Activated naive CD8-positive, alpha-beta T cell treated with anti-CD3 and anti-CD28 coated beads, Interleukin-2, amount 10 ng/mL, durations not matched to agents 7 days and 5 days (primary cell): ENCODE results near the gene ATP5F1C. TPM values are rescaled to one million over a fixed set of nuclear protein-coding genes. Genes with fewer than 3 reads are reported as not detected.

Experiments used
- ATAC-seq: fragments of 150-1000 bp; cut with Tn5 transposase; one replicate; pipeline ENCODE4 v1.10.0; 2021; ENCODE audit warnings: low read depth, moderate library complexity
- POLR2A ChIA-PET: fragments of 350-600 bp; sonication (Branson Sonifier 250); formaldehyde crosslinking; loops from one replicate; lab custom pipeline; 2021; ENCODE audit warnings: antibody characterized with exemption; lab: Charles Lee
- DNase-seq: peaks from one replicate; pipeline ENCODE4 v3.0.0; 2021
- H3K27ac Mint-ChIP-seq: one replicate; pipeline ENCODE4 v1.8.0; 2022; ENCODE audit warnings: mild to moderate bottlenecking, mixed read lengths
- H3K27me3 Mint-ChIP-seq: one replicate; pipeline ENCODE4 v1.8.0; 2022; ENCODE audit warnings: mild to moderate bottlenecking, moderate library complexity, mixed read lengths
- H3K36me3 Mint-ChIP-seq: one replicate; pipeline ENCODE4 v1.8.0; 2021; ENCODE audit warnings: mild to moderate bottlenecking, mixed read lengths
- H3K4me1 Mint-ChIP-seq: one replicate; pipeline ENCODE4 v1.8.0; 2021; ENCODE audit warnings: mixed read lengths
- H3K4me3 Mint-ChIP-seq: one replicate; pipeline ENCODE4 v1.8.0; 2022; ENCODE audit warnings: mild to moderate bottlenecking, moderate library complexity, mixed read lengths
- H3K9me3 Mint-ChIP-seq: one replicate; pipeline ENCODE4 v1.8.0; 2021; ENCODE audit warnings: mixed read lengths
- total RNA-seq, 2 experiments: library from RNA; stranded (reverse); gene quantifications; one replicate each; pipeline ENCODE4 v1.2.3, GENCODE V29; 2021

The ATP5F1C gene
- total RNA-seq, 2 experiments from 2014 or later = 268 to 273 TPM

- H3K4me1 Mint-ChIP-seq = peaks cover 3% of the 10 kb centered on the region
- peaks cover 26% of the 10 kb centered on the region for H3K36me3 Mint-ChIP-seq
Observed at GRCh38 chr10:7829289-7829834, 41.4 kb downstream of the ATP5F1C start.

GRCh38 chr10:7832060-7832459, 44.1 kb downstream of the ATP5F1C start:
- H3K36me3 Mint-ChIP-seq = peaks cover 29% of the 10 kb centered on the region
- H3K4me3 Mint-ChIP-seq = no peak overlapping the region
- POLR2A ChIA-PET = no interaction called here
- H3K27ac Mint-ChIP-seq = no peak overlapping the region
- no peak for DNase-seq
- H3K27me3 Mint-ChIP-seq = no peaks in the 10 kb centered on the region
- no peaks in the 10 kb centered on the region for H3K9me3 Mint-ChIP-seq
- peaks cover 4% of the 10 kb centered on the region for H3K4me1 Mint-ChIP-seq
- ATAC-seq = no peak

More at GRCh38 chr10:7829289-7829834, 41.4 kb downstream of the ATP5F1C start:
- Mint-ChIP-seq H3K27me3 (no peaks in the 10 kb centered on the region), H3K4me3 (no peak overlapping the region), H3K27ac (no peak overlapping the region), H3K9me3 (no peaks in the 10 kb centered on the region)
- POLR2A ChIA-PET = no interaction called here
- ATAC-seq (no peak), DNase-seq (no peak)

DNA sequence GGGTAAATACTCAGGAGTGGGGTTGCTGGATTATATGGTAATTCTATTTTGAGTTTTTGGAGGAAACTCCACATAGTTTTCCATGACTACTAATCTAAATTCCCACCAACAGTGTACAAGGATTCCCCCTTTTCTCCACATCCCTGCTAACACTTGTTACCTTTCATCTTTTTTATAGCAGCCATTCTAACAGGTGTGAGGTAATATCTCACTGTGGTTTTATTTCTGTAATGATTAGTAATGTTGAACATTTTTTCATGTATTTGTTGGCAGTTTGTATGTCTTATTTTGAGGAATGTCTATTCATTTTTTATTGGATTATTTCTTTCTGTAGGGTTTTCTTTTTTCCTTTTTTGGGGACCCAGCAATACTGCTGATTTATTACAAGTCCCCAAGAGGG, 45.2 kb downstream of the ATP5F1C start:
- H3K27ac Mint-ChIP-seq = no peak overlapping the region
- POLR2A ChIA-PET = no interaction called here

GRCh38 chr10:7834262-7834661, 46.3 kb downstream of the ATP5F1C start:
- no peak for DNase-seq
- no peak for ATAC-seq
- Mint-ChIP-seq H3K36me3 (peaks cover 34% of the 10 kb centered on the region), H3K27ac (no peak overlapping the region), H3K4me1 (peaks cover 2% of the 10 kb centered on the region), H3K27me3 (no peaks in the 10 kb centered on the region), H3K9me3 (no peaks in the 10 kb centered on the region), H3K4me3 (no peak overlapping the region)
- POLR2A ChIA-PET = no interaction called here

More for the DNA sequence above, 45.2 kb downstream of the ATP5F1C start:
- Mint-ChIP-seq H3K27me3 (no peaks in the 10 kb centered on the region), H3K4me3 (no peak overlapping the region), H3K4me1 (peaks cover 2% of the 10 kb centered on the region), H3K36me3 (peaks cover 28% of the 10 kb centered on the region), H3K9me3 (no peaks in the 10 kb centered on the region)
- DNase-seq = no peak
- ATAC-seq = no peak

DNA sequence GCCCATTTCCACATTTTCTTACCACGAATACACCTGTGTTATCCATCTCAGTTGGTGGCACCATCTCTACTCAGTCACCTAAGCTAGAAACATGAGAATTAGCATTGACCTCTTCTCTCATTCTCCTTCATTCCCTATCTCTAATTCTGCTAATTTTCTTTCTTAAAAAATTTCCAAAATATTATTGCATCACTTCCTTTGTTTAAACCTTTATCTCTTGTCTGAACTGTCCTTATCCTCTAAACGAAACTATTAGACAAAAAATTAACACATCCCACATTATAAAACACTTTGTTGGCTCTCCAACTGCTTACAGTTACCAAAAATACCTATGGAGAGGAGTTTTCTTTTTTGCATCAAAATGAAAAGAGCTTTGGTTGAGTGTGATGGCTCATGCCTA, 48.6 kb downstream of the ATP5F1C start:
- Mint-ChIP-seq H3K4me3 (no peak overlapping the region), H3K4me1 (peaks cover 1% of the 10 kb centered on the region), H3K27me3 (no peaks in the 10 kb centered on the region), H3K9me3 (no peaks in the 10 kb centered on the region), H3K27ac (no peak overlapping the region), H3K36me3 (peaks cover 41% of the 10 kb centered on the region)
- POLR2A ChIA-PET = no interaction called here
- ATAC-seq = no peak
- DNase-seq = no peak

DNA sequence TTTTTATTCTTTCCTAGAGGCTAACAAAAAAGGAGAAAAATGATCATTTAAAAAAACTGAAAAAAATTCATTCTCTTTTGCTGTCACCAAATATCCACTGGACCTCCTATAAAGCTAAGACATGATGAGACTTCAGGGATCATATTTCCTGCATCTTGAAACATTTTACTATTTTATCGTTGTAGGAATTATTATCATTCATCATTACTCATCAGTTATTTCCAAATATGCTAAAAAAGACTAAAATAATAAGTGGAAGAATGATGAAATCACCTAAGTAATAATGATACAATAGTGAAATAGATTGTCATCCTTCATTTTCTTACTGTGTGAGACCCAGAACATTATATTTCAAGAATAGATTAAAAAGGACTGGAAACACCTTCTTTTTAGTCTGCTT, 58.6 kb downstream of the ATP5F1C start:
- peaks cover 7% of the 10 kb centered on the region for H3K36me3 Mint-ChIP-seq

DNA sequence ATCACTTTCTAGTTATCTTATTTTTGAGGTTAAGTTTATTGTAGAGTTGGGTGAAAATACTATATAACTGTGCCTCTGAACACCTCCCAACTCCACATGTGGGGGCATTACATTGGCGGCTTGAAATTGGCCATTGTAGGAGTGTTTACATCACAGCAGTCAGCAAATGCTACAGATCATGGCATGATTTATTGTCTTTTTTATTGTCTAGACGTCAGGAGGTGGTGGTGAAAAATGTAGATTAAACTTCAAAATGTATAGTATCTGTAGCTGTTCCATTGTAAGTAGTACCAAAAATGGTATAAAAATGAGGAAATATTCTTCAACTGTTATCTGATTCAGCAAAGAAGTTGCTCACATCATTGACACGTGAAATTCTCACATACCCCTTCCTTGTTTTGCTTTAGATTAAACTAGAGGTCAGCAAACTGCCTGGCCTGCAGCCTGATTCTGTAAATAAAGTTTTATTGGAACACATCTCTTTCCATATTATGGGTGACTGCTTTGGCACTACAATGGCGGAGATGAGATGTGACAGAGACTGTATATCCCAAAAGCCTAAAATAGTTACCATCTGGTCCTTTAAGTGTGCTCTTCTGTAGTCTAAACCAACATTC, 65.4 kb downstream of the ATP5F1C start:
- peaks cover 1% of the 10 kb centered on the region for H3K9me3 Mint-ChIP-seq
- POLR2A ChIA-PET = no interaction called here
- peaks cover 14% of the 10 kb centered on the region for H3K36me3 Mint-ChIP-seq
- no peak for ATAC-seq
- H3K4me1 Mint-ChIP-seq = peaks cover 2% of the 10 kb centered on the region
- no peak overlapping the region for H3K4me3 Mint-ChIP-seq
- H3K27ac Mint-ChIP-seq = no peak overlapping the region
- no peak for DNase-seq
- no peaks in the 10 kb centered on the region for H3K27me3 Mint-ChIP-seq

More for the DNA sequence above, 58.6 kb downstream of the ATP5F1C start:
- H3K27me3 Mint-ChIP-seq = no peaks in the 10 kb centered on the region
- DNase-seq (no peak), ATAC-seq (no peak)
- no peaks in the 10 kb centered on the region for H3K9me3 Mint-ChIP-seq
- H3K27ac Mint-ChIP-seq = no peak overlapping the region
- no peak overlapping the region for H3K4me3 Mint-ChIP-seq
- no peaks in the 10 kb centered on the region for H3K4me1 Mint-ChIP-seq
- POLR2A ChIA-PET = no interaction called here

- Mint-ChIP-seq H3K4me3 (no peak overlapping the region), H3K9me3 (peaks cover 1% of the 10 kb centered on the region), H3K27ac (no peak overlapping the region), H3K27me3 (no peaks in the 10 kb centered on the region), H3K36me3 (peaks cover 16% of the 10 kb centered on the region), H3K4me1 (peaks cover 2% of the 10 kb centered on the region)
- DNase-seq (no peak), ATAC-seq (no peak)
- POLR2A ChIA-PET = no interaction called here
Observed at GRCh38 chr10:7853890-7854289, 65.9 kb downstream of the ATP5F1C start.

DNA sequence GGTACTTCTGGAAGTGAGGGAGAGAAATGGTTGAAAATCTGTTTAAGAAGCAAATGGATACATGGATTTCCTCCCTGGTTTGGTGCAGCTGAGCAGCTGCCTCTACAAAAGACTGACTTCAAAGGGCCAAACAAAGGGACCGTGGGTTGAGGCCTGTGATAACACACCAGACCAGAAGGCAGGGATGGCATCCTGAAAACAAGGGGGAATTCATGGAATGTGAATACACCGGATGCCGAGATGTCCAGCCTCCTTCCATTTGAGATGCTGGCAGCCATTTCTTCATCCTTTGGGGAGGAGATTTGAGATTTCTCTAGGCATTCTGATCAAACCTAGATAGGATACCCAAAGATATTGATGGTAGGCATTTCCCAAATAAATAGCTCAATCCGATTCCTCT, 67.2 kb downstream of the ATP5F1C start:
- ATAC-seq (no peak), DNase-seq (no peak)
- Mint-ChIP-seq H3K9me3 (peaks cover 1% of the 10 kb centered on the region), H3K27ac (no peak overlapping the region), H3K4me1 (peaks cover 2% of the 10 kb centered on the region), H3K36me3 (peaks cover 20% of the 10 kb centered on the region), H3K4me3 (no peak overlapping the region), H3K27me3 (no peaks in the 10 kb centered on the region)
- POLR2A ChIA-PET = no interaction called here

DNA sequence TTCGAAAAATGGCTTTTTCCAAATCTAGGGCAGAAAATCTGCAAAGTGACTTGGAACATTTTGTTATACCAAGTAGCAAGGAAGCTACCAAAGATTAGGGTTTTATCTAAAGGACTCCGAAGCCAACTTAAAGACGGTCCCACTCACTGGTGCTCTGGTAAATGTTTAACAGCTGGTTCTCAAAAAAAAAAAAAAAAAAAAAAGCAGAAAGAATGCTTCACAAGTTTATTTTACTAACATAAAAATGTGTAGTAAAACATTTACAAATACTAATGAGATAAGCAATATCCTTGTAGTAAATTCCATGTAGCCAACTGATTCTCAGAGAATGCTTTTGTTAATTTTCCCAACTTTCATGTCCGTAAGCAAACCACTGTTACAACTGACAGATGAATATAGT, 68.7 kb downstream of the ATP5F1C start:
- peaks cover 3% of the 10 kb centered on the region for H3K9me3 Mint-ChIP-seq
- POLR2A ChIA-PET = no interaction called here
- no peak overlapping the region for H3K27ac Mint-ChIP-seq
- ATAC-seq (no peak), DNase-seq (no peak)
- H3K4me3 Mint-ChIP-seq = no peak overlapping the region
- H3K27me3 Mint-ChIP-seq = no peaks in the 10 kb centered on the region
- peaks cover 22% of the 10 kb centered on the region for H3K36me3 Mint-ChIP-seq
- H3K4me1 Mint-ChIP-seq = peaks cover 2% of the 10 kb centered on the region

GRCh38 chr10:7857262-7857661, 69.3 kb downstream of the ATP5F1C start:
- no peaks in the 10 kb centered on the region for H3K27me3 Mint-ChIP-seq
- H3K4me1 Mint-ChIP-seq = peaks cover 2% of the 10 kb centered on the region
- DNase-seq (no peak), ATAC-seq (no peak)
- peaks cover 23% of the 10 kb centered on the region for H3K36me3 Mint-ChIP-seq
- no peak overlapping the region for H3K27ac Mint-ChIP-seq
- peaks cover 6% of the 10 kb centered on the region for H3K9me3 Mint-ChIP-seq
- POLR2A ChIA-PET = no interaction called here
- H3K4me3 Mint-ChIP-seq = no peak overlapping the region

Other genes with a start within 250 kb of the ATP5F1C start
- gene ITIH5, start 121.2 kb upstream of the ATP5F1C start, total RNA-seq = not detected
- not detected for gene ITIH2, start 84.9 kb upstream of the ATP5F1C start, total RNA-seq
- gene KIN, start 184 bp upstream of the ATP5F1C start, total RNA-seq = 10 to 100 TPM; 13.8 to 16.6 TPM
- gene TAF3, start 30.3 kb downstream of the ATP5F1C start, total RNA-seq = 10 to 100 TPM; 16.2 to 16.8 TPM